Fibroblast of the conjunctiva (primary cell): ENCODE results near the gene C16orf96.
A peak's percentile ranks its signal among the peaks of the same experiment; 100 is the strongest.

ENCODE experiments used
- DNase-seq: peaks from one replicate; pipeline ENCODE4 v3.0.0-alpha.2; 2010; ENCODE audit warnings: low read depth

C16orf96 gene

DNA sequence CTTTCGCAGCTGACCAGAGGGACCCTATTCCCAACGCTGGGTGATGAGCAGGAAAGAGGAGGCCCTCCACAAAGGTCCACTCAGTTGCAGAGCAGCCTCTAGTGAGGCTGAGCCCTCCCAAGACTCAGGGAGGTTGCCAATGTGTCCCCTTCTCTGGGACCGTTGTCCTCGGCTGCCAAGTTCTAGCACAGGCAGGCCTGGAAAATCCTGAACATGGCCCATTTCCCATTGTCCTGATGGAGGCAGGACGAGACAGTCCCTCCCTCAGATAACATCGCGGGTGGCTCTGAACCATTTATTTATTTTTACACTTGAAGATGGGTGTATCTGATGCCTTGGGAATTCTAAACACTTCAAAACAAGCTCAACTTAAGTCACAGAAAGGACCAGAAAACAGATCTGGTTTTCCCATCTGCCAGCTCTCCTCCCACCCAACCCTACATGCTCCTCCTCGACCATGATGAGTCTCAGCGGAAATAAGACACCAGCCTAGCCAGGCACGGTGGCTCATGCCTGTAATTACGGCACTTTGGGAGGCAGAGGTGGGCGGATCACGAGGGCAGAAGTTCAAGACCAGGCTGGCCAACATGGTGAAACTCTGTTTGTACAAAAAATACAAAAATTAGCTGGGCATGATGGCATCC, 30.4 kb upstream of the C16orf96 start:
- no peak for DNase-seq

DNA sequence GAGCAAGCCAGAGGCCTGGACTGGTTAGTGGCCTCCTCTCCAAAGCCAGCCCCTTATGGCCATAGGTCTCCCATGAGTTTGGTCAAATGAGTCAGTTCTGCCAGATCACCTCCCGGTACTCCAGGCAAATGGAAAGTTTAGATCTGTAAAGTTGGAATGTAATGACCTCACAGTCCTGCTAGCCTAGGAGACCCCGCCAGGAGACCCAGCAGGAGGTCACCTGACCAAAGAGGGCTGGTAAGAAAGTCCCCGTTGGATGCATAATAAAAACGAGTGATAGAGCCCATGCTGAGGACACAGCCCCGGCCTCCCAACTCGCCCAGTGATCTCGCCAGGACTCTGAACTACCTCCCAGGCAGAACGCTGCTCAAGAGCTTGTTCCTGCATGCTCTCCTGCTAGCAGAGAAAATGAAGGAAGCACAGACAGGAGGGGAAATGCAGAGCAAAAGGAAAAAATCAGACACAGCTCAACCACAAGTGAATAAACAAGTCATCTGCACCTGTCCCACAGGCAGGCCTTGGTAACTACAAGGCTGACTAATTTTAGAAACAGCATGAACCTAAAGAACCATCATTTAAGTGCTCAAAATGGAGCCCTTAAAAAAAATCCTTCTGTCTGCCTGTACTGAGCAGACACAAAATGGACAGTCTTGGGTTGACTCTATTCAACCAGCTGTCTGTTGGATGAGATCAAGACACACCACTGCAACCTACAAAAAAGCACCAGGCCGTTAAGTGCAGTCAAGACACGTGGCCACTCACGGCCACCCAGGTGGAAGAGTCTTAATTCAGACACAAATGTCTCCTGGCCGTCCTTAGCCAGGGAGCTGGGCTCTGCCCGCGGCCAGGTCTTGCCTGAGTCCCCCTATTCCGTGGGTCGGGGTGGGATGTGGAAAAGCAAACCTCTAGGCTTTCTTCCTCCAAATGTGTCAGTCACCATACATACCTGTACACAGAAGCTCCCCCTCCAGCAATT, 26.8 kb upstream of the C16orf96 start:
- DNase-seq, result no peak

DNA sequence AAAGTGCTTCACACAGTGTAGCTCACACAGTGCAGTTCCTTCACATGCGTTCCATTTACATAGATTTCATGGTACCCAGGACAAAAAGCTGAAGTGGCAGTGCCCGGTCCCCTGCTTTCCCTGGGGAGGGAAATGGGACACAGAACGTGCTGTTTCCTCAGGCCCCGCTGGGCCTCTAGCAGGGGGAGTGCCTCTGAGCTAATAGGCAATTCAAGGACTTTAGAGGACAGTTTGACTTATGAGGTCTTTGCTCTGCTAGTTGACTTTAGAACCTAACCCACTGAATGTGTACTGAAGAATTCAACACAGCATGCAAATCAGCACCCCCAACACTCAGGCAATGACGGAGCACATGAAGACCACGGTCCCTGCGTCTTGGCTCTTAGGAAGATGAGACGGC, 24.3 kb upstream of the C16orf96 start:
- no peak for DNase-seq

DNA sequence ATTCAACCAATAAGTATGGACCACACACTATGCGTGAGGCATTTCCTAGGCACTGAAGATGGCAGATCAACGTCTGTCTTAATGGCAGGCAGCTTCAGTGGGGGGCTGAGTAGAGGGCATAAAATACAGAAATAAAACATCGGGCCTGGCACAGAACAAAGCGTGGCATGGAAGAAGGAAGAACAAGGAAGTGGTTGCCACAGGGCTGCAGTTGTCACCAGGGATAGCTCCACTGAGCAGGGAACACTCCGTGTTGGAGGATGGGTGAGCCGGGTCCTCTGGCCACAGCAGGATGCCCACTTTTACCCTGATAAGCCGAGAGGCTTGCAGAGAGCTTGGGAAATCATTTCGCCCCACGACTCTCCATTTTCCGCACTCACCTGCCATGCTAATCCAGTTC, 23.9 kb upstream of the C16orf96 start:
- DNase-seq, result no peak

DNA sequence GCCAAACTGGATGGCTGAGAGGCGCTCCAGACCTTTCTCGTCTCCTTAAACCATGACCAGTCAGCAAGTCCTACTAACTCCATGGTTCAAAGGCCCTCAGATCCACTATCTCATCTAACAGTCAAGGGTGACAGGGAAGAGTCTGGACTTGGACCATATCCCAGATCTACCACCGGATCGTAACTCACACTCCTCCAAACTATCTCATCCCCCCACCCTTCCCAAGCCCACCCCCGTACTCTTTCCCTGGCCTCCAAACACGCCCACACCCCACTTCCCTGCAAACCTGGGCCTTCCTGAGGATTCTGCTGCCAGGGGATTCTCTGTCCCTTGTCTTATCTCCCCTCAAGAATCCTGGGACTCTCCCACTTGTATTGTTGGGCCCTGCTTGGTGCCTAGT, 22.6 kb upstream of the C16orf96 start:
- DNase-seq, result no peak

DNA sequence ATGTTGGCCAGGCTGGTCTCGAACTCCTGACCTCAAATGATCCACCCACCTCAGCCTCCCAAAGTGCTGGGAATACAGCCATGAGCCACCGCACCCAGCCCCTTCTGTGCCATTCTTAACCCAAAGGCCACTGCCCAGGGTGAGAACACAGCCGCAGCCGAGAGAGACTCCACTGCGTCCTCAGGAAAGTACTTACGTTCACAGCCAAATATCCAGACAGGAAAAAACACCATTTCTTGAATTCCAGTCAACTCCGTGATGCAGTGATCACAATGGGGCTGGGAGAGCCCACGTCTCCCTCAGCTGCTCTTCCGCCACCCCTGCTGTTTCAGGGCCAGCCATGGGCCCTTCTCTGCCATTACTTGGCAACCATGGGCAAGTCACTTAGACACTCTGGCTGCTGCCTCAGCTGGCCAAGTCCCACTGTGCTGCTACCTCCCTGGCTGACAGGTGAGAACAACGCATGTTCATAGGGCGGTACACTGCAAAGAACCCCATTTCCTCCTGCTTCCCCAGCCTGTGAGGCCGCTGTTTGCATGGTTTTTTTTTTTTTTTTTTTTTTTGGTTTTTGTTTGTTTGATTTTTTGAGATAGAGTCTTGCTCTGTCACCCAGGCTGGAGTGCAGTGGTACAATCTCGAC, 21.9 kb upstream of the C16orf96 start:
- DNase-seq, result no peak

DNA sequence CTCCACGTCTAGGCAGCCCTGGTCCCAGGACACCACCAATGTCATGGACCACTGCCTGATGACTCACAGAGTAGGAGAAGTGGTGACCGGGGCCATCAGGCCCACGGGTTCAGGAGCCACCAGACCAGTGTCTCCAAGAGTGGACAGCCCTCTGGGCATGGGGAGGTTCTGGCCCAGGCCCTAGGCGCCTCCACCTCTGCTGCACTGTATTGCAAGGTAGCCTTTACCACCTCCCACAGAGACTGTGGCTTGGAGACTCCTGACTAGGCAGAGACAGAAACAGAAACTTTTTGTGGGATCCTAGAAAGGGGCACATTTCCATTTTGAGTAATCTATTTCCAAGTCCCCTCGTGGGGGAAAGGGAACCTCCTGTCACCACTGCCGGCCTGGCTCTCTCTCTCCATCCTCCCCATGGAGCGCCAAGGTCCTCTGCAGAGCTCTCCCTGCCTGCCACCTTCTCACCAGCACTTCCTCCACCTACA, 20.5 kb upstream of the C16orf96 start:
- no peak for DNase-seq

DNA sequence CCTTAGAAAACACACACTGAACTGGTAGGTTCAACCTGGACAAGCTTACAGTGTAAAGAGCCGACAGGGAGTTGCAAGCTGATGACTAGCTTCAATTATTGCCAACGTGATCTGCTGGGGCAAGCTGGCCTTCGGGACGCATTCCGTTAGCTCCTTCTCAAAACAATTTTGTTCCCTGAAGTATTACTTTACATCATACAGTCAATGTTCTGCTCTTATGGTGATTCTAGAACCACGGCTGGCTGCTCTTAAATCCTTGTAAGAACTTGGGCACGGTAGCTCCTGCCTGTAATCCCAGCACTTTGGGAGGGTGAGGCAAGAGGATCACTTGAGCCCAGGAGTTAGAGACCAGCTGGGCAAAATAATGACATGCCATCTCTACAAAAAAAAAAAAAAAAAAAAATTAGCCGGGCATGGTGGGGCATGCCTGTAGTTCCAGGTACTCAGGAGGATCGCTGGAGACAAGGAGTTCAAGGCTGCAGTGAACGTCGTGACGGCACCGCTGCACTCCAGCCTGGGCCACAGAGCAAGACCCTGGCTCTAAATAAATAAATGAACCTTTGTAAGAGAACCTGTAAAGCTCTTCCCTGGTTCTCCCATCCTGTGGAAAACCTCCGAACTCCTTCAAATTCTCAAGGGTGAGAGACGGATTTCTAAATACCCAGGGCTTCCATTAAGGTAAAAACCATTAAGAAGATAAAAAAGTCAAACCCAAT, 19.6 kb upstream of the C16orf96 start:
- no peak for DNase-seq

DNA sequence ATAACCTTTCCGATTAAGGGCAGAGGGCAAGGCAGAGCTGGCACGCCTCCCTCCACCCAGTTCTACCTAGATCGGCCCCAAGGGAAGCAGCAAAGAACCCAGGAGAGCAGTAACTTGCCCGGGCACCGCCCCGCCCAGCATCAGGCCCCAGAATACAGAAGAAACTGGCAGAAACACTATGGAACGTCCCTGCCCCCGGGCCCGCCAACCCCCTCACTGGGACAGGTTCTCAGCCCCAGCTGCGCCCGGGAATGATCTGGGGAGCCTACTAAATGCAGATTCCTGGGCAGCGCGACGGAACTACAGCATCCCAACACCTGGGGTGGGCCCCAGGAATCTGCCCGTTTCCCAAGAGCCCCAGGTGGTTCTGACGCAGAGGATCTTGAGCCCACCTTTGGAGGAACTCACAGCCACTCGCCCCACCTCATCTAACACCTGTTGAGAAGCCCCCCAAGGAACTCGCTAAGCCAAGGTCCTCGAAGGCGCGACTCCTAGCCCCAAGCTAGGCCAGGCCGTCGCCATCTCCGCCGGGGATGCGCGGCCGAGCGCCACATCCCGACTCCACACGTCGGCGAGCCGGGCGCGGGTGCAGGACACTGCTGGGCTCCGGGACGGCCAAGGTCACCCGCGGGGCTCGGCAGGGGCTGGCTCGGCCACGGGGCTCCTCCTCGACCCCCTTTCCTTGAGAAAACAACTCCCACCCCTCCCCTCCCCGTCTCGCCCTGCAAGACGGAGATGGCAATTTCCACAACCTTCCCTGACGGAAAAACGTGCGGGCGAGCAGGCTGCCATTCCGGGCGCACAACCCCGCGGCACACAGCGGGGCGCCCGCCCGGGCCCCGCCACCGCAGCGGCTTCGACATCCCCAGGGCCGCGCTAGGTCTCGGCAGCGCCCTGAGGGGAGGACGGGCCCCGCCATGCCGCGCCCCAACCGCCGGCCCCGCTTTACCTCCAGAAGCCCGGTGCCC, 18.5 kb upstream of the C16orf96 start:
- no peak for DNase-seq

DNA sequence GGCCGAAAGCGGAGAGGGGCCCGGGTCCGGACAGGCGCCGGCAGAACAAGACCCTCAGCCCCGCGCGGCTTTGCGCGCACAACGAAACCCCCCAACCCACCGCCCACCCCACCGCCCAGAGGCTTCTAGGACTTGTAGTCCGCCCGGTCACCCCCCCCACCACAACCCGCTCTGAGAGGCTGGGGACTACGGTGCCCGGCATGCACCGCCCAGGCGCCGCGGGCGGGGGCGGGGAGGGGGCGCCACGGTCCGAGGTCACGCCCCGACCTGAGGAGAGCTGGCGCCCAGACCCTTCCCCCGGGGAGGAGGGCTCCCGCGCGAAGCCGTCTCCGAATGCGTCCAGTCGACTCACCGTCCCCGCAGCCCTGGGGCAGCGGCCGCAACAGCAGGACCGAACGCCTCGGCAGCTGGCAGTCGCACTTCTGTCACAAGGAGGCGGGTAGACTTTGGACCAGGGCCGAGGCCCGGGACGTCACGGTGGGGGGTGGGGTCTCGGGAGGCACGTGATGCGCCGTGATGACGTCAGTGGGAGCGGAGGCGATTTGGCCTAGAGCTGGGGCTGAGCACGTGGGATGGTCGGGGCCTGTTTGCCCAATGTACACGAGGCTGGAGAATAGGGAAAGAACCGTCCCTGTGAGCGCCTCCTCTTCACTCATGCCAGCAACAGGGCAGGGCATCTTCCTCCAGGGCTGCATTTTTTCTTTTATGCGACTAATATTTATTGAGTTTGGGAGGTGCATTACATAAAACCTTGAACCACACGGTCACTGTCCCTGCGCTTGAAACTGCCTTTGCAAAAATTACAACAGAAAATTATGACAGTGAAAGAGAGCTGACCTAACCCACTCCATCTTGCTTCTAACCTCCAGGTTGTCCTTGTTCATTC, 17.5 kb upstream of the C16orf96 start, which contains the start of gene CDIP1:
CDIP1 (minus strand) TSS at position 424 of the 886 bp plus-strand sequence. CDS start 24,643 bp downstream, outside the sequence.
- DNase-seq, result peak; percentile 87

DNA sequence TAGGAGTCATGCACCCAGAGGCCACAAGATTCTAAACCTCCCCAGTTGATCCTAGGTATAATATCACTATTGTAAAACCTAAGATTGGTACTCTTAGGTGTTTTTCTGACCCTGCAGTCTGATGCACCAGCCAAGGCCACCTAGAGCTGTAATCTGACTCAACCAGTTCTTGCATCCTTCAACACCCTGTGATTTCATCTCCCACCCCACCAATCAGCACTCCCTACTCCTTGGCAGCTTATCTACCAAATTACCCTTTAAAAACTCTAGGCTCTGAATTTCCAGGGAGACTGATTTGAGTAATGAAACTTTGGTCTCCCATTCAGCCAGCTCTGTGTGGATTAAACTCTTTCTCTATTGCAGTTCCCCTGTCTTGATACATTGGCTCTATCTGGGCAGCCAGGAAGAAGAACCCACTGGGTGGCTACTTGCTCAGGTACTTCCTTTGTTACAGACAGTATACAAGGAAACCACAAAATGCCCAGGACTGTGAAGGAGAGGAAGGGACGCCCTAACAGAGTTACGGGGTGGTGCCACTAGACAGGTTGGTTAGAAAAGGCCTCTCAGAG, 16.3 kb upstream of the C16orf96 start:
- no peak for DNase-seq

DNA sequence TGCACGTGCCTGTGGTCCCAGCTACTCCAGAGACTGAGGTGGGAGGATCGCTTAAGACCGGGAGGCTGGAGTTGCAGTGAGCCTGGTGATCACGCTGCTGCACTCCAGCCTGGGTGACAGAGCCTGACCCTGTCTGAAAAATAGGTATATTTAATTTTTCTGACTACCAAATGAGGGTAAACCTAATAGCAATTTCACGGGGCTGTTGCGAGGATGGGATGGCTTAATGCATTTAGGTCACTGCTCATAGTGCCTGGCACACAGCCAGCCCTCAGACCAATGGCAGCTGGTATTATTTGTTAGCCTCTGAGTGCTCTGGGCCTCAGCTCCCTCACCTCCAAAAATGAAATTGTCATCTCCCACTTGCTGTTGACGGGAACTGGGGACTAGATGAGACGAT, 11.7 kb upstream of the C16orf96 start:
- no peak for DNase-seq

DNA sequence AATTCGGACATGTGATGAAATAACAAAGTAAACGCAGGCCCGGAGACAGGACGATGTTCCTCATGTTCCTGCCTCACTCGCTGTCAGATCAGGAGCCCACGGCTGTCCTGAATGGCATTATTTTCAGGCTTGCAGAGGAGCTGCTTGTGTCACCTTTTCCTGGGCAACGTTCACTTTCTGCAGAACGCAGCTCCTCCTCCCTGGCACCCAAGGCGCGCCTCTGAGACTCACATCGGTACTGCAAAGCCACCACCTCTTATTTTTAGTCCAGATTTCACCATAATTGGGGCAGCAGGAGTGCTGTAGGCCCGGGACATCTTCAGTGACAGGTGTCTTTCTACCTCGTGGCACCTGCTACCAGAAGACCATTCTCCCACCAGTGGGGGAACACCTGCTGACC, 8.0 kb upstream of the C16orf96 start:
- no peak for DNase-seq

DNA sequence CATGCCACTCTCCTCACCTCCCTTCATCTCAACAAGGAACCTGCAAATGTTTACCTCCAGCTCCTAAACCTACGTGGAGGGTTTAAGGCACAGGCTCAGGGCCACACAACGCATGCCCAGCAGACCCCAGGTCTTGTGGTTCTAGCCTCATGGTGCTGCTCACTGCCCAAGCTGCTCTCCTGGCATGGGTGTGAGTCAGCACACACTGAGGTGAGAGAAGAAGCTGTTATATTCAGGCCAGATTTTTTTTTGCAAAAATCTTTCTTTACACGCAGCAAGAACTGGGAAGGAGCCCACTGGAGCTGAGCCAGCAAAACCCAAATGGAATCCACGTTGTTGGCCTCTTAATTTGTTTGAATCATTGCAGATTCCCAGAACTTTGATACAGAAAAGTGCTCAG, 5.5 kb upstream of the C16orf96 start:
- no peak for DNase-seq

DNA sequence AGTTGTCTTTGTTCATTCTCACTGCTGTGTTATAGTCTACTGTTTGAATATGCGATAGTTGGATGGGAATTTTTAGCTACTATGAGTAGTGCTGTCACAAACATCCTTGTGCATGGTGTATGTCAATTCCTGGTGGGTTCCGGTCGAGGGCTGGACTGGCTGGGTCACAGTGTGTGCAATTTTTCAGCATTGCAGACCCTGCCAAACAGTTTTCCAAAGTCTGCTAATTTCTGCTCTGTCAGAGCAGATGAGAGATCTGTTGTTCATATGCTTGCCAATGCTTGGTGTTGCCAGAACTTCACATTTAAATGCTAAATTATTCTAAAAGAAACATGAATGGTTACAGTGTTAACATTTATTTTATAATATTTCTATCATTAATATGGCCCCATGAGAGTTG, 3.6 kb upstream of the C16orf96 start:
- DNase-seq, result no peak

DNA sequence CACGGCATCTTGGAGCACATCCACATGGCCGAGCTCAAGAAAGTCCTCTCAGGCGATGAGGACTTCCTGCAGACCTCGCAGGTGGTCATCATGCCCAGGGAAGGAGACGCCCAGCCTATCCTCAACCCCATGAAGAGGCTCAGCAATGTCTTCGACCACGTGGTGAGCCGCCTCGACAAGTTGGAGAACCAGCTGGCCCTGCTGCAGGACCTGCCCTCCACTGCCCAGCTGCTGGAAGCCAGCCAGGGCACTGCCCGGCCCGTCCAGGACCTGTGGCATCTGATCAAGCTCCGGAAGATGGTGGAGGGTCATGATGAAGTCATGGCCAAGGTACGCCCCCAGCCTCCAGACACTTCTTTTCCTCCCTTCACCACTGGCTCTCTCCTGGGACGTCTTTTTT, 440 bp downstream of the C16orf96 start:
- no peak for DNase-seq

DNA sequence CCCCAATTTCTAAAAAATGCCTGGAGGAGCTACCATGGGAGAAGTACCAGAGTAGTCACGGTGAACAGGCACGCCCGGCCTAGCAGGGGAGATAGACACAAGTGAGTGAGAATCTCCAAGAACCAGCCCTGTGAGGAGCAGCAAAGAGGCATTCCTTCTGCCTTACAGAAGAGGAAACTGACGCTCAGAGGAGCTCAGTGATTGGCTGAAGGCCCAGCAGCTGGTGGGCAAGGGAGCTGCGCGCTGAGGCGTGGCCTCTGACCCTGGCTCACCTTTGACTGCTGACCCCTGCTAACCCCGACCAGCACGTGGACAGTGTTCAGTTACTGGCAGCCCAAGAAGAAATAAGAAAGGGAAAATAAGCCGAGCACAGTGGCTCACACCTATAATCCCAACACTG, 1.8 kb downstream of the C16orf96 start:
- no peak for DNase-seq

DNA sequence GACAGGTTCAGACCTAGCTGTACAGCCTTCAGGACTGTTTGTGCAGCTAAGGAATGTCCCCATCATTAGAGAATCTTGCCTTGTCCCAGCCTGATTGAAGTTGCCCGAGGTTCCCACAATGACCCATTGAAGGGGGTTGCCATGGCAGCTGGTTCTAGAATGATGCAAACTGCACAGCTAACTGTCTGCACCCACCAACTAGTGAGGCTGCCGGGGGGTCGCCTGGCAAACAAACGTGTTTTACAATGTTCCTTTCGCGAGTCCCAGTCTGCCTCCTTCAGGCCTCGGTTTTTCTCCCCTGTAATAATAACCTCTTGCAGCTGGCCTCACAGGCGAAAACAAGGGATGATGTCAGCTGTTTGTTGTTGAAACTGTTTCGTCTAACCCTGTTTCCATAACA, 5.5 kb downstream of the C16orf96 start:
- DNase-seq, result no peak

DNA sequence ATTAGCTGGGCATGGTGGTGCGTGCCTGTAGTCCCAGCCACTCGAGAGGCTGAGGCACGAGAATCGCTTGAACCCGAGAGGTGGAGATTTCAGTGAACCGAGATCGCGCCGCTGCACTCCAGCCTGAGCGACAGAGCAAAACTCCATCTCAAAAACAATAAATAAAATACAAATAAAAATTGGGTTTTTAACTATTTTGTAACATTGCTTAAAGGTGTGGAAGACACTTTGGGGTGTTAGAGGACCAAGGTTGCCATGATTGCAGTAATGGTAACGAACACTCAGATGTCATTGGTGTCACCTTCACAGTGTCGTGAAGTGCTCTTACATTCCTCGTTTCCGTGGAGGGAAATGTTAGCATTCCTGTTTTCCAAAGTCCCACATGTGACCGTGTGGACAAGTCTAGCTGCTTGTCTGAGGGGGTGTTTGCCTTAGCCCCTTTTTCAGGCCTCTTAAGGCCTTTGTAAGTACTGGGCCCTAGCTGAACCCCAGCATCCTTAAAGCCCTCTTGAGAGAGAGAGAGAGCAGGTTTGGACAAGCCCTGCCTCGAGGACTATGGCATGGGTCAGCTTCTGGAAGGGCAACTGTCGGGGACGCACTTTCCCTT, 8.6 kb downstream of the C16orf96 start:
- DNase-seq, result no peak
